Kidney tubule cell (primary cell): ENCODE data around the gene LTBP1.
"Not testable (repeated sequence)": the region's sequence is repeated elsewhere in the genome, so short reads cannot be mapped to it uniquely, and the experiment has no call there.

Source experiments
- DNase-seq: peaks from one replicate; pipeline ENCODE4 v3.0.0-alpha.2; 2018; ENCODE audit warnings: low spot score

The LTBP1 gene

DNA sequence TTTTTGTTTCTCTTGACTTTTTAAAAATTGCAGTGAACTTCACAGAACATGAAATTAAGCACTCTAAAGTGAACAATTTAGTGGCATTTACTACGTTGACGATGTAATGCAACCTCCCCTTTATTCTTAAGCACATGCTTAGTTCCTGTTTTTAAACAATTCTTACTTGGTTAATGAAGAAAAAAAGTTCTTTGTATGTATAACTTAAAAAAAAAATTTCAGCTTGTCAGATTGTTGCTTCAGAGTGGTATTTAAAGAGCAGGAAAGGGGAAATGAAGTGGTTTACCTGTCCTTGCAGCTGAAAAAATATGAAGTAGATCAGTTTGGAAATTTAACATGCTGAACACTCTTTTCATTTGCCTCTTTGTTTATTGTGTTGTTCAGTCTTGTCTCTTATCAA is 434.0 kb downstream of the LTBP1 start:
- no peak for DNase-seq

GRCh38 chr2:33381301-33381858 is 434.6 kb downstream of the LTBP1 start:
- no peak for DNase-seq

DNA sequence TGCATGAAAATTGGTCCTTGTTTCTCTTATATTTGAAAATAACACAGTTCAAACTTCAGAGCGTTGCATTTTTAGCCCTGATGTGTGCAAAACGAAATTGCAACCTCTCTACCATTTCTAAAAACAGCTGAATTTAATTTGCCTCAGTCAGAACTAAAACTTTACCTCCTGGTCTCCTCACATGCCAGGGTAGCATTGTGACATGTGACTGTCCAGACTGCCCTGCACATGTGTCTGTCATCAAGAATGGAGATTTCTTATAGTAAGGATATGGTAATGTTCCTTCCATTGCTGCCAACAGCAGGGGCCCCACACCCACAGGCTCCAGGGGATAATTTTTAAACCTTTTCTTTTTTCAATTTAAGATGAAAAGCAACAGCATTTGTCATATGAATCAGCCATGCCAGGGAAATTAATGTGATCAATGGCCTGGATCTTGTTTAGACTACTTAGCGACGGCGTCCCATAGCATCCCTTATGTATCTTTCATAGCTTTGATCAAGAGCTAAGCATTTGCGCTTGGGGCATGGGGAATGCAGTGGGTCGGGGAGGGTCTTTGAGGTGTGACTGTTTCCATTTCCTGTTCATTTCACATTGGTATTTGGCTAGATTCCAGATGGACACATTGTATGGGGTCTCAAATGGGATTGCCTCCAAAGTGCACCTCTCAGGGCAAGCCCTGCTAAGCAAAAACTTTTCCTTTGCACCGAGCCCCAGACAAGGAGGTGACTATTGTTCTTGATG is 437.3 kb downstream of the LTBP1 start:
- no peak for DNase-seq

DNA sequence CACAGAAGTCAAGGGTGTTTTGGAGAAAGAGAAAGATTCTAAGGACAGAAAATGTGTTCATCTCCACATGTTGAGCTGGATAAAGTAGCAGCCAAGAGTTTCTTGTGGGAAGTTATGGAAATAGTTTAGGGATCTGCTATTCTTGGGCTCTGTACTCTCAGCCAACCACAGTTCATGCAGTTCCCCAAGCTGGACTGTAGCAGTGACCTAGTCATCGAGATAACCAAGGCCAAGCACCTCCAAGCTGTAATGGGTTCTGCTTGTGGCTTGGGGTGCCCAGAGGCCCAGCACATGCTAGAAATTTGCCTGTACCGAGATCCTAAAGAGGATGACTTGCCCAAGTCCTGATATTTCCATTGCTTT is 437.8 kb downstream of the LTBP1 start:
- no peak for DNase-seq

GRCh38 chr2:33388996-33389395 is 442.2 kb downstream of the LTBP1 start:
- no peak for DNase-seq

- DNase-seq: not testable (repeated sequence)
Observed at GRCh38 chr2:33389695-33390094, 442.9 kb downstream of the LTBP1 start.

DNA sequence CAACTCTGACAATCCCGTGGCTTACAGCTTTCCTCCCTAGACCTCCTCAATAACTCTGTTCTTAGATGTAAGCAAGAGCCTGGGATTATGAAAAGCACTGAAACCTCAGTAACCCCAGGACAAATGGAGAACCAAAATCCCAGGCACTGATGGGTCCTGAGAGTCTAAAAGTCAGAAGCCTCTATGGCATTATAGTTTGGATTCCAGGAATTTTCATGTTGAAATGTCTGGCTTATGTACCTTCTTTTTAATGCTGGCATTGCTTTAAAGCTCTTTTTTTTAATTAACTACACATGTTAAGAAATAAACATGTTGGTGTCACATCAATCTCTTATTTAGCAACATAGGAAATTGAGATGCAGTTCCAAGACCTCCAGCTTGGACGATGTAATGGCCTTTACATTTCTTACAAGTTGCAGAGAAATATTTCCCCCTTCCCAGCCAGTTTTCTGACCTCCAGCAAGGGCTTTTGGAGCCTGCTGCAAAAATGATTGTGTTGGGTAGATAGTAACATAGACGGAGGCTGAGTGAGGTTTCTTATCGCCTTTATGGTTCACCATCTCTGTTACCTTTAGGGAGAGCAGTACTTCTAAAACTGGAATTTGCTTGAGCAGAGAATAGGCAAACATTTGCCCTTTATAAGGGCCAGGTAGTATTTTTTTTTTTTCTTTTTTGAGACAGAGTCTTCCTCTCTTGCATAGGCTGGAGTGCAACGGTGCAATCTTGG is 444.9 kb downstream of the LTBP1 start:
- no peak for DNase-seq

DNA sequence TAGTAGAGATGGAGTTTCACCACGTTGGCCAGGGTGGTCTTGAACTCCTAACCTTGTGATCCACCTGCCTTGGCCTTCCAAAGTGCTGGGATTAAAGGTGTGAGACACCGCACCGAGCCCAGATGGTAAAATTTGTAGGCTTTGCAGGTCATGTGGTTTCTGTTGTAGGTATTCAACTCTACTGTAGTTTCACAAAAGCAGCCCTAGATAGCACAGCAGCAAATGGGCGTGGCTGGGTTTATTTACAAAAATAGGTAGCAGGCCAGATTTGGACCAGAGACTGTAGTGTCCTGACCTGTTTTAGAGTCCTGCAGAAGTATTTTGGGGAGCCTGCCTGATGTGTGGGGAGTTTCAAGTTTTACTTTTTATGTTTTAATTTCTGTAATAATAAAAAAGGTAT is 445.6 kb downstream of the LTBP1 start:
- DNase-seq: no peak

- DNase-seq: no peak
Observed at GRCh38 chr2:33395034-33395433, 448.3 kb downstream of the LTBP1 start.

- peak; percentile 55 for DNase-seq
Observed at GRCh38 chr2:33395655-33396249, 449.0 kb downstream of the LTBP1 start.

DNA sequence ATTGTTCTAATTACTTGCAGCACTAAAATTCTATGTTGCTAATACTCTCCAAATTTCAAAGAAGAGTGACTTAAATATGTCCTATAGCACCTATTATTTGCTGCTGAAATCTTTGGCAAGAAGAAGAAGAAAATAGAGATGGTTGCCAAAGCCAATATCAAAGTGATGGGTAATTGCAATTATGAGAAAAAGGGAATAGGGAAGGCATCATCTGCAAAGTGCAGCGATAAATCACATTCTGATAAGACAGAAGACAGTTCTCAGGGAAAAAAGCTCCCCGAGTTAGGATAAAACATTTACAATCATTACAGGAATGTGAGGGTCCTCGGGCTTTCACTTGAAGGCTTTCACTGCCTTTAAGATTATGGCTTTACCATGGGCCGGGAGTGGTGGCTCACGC is 457.6 kb downstream of the LTBP1 start:
- DNase-seq: no peak

DNA sequence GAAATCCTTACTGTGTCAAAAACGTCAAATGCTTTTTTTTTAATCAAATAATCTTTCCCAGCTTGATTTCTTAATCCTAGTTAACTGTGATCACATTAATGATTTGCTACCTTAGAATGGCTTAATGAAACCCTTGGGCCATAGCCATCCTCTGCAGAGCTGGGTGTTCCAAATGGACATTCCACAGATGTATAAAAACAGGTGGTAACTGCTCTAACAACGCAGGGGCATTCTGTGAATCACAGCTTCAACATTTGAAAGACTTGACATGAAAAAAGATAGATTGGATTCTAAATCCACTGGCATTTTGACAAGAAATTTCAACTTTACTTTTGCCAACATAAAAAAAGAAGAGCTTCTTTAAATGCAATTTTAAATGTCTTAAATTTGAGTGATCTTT is 459.9 kb downstream of the LTBP1 start:
- DNase-seq: peak; percentile 49

DNA sequence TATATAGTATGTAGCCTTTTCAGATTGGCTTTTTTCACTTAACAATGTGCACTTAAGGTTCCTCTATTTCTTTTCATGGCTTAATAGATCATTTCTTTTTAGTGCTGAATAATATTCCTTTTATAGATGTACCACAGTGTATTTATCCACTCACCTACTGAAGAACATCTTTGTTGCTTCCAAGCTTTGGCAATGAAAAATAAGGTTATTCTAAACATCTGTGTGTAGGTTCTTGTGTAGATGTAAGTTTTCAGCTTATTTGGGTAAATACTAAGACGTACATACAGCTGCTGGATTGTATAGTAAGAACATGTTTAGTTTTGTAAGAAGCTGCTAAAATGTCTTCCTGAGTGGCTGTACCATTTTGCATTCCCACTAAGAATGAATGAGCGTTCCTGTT is 461.4 kb downstream of the LTBP1 start:
- DNase-seq: no peak

- DNase-seq: no peak
Observed at GRCh38 chr2:33409417-33409955, 462.7 kb downstream of the LTBP1 start.

DNA sequence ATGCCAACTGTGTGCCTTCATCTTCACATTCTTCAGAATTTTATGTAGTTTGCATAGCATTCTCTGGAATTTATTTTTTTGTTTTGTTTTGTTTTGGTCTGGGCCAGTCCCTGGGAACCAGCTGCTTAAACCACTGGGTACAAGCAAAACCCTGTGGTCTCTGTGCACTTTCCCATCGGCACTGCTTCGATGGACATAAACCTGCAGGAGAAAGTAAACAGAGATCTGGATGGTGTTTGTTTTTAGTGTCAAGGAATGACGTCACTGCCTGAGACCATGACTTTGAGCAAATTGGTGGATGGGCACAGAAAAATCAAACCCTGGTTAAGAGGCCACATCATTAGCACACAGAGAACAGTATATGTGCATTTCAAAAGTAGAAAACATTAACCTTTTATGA is 465.0 kb downstream of the LTBP1 start:
- peak; percentile 51 for DNase-seq

DNA sequence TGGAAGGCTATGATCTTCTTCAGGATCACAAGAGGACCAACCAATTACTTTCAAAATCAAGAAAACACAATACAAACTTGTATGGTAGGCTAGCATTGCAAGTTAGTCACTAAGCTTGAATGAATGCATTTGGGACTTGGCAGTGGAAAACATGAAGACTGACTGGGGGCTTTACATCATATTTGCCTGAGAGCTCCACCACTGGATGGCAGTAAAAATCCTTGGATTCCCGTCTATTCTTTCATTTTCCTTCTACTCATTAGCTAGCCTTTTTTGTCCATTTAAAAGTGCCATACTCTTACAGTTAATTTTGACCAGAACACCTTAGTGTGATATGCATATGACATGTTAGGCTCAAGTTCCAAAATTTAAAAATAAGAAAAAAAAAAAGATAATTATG is 466.2 kb downstream of the LTBP1 start:
- peak; percentile 40 for DNase-seq

DNA sequence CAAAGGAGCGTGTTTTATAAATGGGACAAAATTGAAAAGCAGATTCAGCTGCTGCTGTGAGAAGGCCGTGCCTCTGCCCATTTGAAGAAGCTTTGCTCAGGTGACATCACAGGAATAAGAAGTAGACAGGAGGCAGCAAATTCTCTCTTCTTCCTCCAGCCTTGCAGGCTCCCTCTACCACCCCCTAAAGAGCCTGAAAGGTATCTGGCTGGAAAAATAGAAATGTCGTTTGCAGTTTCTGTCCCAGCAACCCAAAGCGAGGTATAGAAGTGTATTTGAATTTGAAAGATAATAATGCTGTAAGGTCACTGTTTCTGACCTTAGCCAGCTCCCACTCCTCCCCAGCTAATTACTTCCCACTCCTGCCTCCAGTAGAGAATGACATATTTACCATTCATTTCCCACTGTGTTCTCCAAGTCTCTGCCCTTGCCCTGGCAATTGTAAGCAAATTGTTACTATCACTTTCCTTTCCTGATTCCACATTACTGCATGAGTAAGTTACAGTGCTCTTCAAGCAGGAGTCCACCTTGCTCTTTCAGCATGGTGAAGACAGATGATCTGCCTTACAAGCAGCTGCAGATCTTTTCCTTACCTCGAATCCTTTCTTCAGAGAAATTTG is 472.9 kb downstream of the LTBP1 start:
- DNase-seq: no peak

DNA sequence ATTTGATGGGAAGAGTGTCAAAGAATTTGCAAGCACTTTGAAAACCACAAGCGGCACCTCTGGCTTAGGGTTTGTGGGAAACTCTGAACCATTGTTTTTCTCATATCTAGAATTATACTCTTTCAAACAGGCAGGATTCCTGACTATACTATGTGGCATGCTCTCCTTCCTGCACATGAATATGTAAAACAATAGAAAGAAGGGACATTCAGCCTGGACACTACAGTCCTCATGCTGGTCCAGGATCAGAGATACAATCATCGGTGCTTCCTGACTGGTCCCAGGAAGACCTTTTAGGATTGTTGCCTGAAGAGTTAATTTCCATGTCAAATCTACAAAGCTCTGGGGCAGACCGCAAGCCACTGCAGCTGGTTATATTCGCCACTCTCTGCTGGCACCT is 474.0 kb downstream of the LTBP1 start:
- no peak for DNase-seq

- DNase-seq: no peak
Observed at GRCh38 chr2:33421820-33422219, 475.1 kb downstream of the LTBP1 start.

- no peak for DNase-seq
Observed at GRCh38 chr2:33425161-33425560, 478.4 kb downstream of the LTBP1 start.

DNA sequence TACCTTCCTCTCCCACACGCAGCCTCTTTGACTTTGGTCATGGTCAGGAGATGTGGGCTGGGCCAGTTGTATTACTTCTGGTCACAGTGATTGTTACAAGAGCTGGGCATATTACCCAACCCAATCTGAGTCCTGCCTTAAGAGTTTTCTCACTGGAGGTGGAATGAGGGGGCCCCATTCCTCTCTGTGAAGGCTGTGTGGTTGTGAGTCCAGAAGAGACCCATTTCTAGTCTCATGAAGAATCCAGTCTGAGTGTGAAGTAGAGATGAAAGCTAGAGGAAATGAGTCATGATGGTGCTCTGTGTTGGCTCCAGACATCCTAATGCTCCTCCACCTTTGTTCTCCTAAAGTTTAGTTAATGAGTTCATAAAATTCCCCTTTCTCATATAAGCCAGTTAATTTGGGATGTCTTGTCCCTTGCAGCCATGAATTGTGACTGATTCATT is 478.9 kb downstream of the LTBP1 start:
- peak; percentile 84 for DNase-seq

DNA sequence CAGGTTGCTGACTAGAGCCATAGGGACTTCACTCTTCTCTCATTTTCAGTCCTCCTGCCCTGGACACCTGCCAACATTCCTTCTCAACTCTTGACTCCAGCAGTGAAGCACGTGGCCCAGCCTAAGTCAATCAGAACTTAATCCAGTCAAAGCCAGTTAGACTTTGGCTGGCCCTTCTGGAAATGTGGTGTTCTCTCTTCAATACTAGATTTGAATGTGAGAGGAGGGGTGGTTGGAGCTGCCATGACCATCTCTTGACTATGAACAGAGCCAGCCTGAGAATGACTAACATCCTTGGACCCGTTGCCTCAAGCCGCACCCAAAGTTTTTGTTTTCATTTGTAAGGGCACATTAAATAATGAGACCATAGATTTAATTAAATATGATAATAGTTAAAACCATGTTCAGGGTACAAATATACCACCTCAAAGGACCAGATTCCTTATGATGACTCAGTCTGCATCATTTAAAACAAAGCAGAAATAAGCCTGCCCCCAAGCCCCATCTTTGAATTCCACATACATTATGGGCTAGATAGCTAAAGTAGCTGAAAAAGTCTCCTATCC is 480.0 kb downstream of the LTBP1 start:
- DNase-seq: peak; percentile 83
